SK-N-MC (cell line): ENCODE results near the gene ULK2.
"Not testable (repeated sequence)": the region's sequence is repeated elsewhere in the genome, so short reads cannot be mapped to it uniquely, and the experiment has no call there.

ENCODE experiments used
- DNase-seq: peaks from one replicate; pipeline ENCODE4 v3.0.0-alpha.2; 2011; ENCODE audit warnings: low read depth, low spot score
- H3K27ac ChIP-seq: fragments of 200-600 bp; sonication (generic); 2 replicates; pipeline ENCODE4 v1.5.1; 2016; ENCODE audit warnings: mixed run types
- H3K36me3 ChIP-seq: fragments of 200-600 bp; sonication (generic); 2 replicates; pipeline ENCODE4 v1.6.1; 2017; ENCODE audit warnings: antibody characterized with exemption, low read length, mixed read lengths; ENCODE audit not compliant: insufficient read depth
- H3K4me3 ChIP-seq: fragments of 200-600 bp; sonication (generic); 2 replicates; pipeline ENCODE4 v1.5.1; 2016
- H3K9ac ChIP-seq: fragments of 200-600 bp; sonication (generic); 2 replicates; pipeline ENCODE4 v1.8.0; 2017; ENCODE audit warnings: mixed run types, mixed read lengths; ENCODE audit not compliant: insufficient read length
- H3K9me3 ChIP-seq: fragments of 200-600 bp; sonication (generic); 2 replicates; pipeline ENCODE4 v1.6.1; 2017; ENCODE audit warnings: low read depth, mild to moderate bottlenecking, antibody characterized with exemption, low read length, moderate library complexity, mixed read lengths
- EZH2 ChIP-seq: fragments of 200-600 bp; sonication (generic); IDR thresholded peaks from one replicate; pipeline ENCODE4 v1.6.1; 2017; ENCODE audit warnings: antibody characterized with exemption
- FOXP2 ChIP-seq: optimal IDR thresholded peaks from 2 replicates; pipeline ENCODE3; 2011; ENCODE audit warnings: mild to moderate bottlenecking, moderate library complexity; ENCODE audit not compliant: insufficient read depth; ENCODE audit errors: extremely low read length, control extremely low read depth
- POLR2AphosphoS5 ChIP-seq: IDR thresholded peaks from 2 replicates; pipeline ENCODE4 v1.6.1; 2012; ENCODE audit warnings: mild to moderate bottlenecking, low read depth, low read length, borderline replicate concordance

ULK2 gene

DNA sequence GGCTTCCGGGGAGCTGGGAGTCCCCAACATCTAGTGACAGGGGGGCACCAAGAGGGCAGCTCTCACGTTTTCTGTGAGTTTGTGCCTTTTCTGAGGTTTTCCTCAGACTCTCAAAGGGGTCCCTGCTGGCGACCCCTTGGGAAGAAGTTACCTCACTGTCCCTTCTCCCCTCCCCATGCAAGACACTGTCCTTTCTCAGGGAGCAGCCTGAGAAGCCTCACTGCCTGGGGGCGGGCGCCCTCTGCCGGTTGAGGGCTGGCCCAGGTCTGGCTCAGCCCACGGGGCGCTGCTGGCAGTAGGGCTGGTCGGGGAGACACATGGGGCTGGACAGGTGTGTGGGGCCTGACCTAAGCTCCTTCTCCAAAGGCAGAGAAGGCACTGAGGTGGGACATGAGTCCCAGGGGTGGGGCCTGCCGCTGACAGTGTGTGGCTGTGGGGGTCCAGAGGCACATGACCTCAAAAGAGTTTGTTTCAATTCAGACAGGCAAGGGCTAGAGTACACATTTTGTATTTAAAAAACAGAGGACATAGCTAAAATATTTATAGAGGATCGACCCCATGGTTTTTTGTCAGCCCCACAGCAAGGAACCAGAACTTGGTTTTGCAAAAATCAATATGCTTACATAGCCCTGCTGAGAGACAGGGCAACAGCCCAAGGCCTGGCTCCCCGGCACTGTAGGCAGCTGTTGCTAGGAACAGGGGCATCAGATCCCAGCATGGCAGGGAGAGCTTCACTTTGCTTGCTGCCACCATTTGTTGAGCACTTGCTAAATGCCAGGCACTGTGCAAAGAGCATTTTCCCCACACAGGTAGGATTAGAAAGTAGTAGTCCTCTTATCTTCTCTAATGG is 101.1 kb downstream of the ULK2 start:
- no peak overlapping the region for H3K9ac ChIP-seq
- DNase-seq: no peak
- H3K36me3 ChIP-seq: no peaks in the 10 kb centered on the region
- H3K4me3 ChIP-seq: no peak overlapping the region
- H3K27ac ChIP-seq: no peak overlapping the region
- no peak for TF ChIP-seq EZH2
- no peak for TF ChIP-seq POLR2AphosphoS5
- TF ChIP-seq FOXP2: no peak
- no peaks in the 10 kb centered on the region for H3K9me3 ChIP-seq

DNA sequence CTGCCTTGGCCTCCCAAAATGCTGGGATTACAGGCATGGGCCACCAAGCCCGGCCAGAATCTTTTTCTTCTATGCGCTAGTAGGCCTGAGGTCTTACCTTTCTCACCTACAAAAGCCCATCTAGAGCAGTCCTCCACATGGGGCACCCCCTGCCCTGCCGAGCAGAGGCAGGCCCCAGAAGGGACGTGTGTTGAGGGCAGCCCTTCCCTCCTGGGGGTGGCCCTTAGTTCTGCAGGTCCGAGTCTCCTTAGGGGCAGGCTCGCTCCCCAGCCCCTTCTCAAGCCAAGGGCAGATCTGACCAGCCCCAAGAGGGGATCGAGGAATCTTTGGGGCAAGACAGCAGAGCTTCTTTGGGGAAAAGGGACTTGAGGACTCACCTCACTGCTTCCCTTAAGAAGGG is 101.7 kb downstream of the ULK2 start:
- no peaks in the 10 kb centered on the region for H3K36me3 ChIP-seq
- no peak overlapping the region for H3K4me3 ChIP-seq
- no peak overlapping the region for H3K9ac ChIP-seq
- TF ChIP-seq EZH2 (no peak), POLR2AphosphoS5 (no peak), FOXP2 (no peak)
- no peaks in the 10 kb centered on the region for H3K9me3 ChIP-seq
- no peak overlapping the region for H3K27ac ChIP-seq
- DNase-seq: no peak

DNA sequence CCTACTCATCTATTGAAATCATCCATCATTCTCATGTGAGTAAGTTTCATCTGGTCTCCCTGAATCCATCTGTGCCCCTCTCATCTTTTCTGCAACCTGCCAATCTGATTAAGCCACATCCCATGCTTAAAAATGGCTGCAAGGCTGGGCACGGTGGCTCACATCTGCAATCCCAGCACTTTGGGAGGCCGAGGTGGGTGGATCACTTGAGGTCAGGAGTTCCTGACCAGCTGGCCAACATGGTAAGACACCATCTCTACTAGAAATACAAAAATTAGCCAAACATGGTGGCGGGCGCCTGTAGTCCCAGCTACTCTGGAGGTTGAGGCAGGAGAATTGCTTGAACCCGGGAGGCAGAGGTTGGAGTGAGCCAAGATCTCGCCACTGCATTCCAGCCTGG is 103.7 kb downstream of the ULK2 start:
- not testable (repeated sequence) for H3K9me3 ChIP-seq, H3K36me3 ChIP-seq, H3K4me3 ChIP-seq, H3K9ac ChIP-seq, DNase-seq, H3K27ac ChIP-seq

DNA sequence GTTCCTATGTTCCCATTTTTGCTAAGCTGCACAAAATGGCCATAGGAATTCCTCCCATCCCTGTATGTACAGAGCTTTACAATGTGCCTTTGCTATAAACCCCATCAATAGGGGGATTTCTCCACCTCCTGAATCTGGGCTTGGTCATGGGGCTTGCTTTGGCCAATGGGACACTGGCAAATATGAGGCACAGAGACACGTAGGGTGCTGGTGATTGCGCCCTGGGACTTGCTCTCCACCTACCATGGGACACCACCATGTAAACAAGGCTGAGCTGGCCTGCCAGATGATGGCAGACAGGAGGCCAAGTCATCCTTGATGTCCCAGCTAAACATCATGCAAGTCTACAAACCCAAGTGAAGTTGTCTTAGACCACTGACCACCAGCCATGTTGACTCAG is 104.3 kb downstream of the ULK2 start:
- no peak for DNase-seq
- H3K9ac ChIP-seq: no peak overlapping the region
- TF ChIP-seq FOXP2 (no peak), POLR2AphosphoS5 (no peak), EZH2 (no peak)
- H3K27ac ChIP-seq: no peak overlapping the region
- no peaks in the 10 kb centered on the region for H3K9me3 ChIP-seq
- H3K36me3 ChIP-seq: no peaks in the 10 kb centered on the region
- H3K4me3 ChIP-seq: no peak overlapping the region

DNA sequence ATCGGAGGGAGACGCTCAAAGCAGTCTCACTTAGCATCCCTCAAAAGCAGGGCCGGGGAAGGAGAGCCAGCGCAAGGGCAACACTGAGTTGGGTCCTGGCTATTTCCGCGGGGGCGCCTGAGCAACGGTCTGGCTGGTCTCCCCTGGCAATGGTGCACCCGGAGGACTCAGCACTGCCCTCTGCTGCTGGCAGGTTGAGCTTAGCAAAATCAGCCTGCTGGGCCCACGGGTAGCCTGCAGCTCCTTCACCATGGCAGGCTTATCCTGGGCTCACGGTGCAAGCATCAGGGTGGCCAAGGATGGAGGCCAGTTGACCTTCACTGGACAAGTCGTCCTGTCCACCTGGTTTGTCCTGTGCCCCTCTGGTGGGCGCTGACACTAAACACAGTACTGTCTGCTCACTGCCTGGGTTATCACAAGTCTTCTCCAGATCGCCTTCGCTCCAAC is 105.2 kb downstream of the ULK2 start:
- H3K36me3 ChIP-seq: no peaks in the 10 kb centered on the region
- no peak for TF ChIP-seq EZH2
- TF ChIP-seq POLR2AphosphoS5: no peak
- no peak for TF ChIP-seq FOXP2
- H3K9ac ChIP-seq: no peak overlapping the region
- no peak for DNase-seq
- H3K27ac ChIP-seq: no peak overlapping the region
- no peaks in the 10 kb centered on the region for H3K9me3 ChIP-seq
- H3K4me3 ChIP-seq: no peak overlapping the region

DNA sequence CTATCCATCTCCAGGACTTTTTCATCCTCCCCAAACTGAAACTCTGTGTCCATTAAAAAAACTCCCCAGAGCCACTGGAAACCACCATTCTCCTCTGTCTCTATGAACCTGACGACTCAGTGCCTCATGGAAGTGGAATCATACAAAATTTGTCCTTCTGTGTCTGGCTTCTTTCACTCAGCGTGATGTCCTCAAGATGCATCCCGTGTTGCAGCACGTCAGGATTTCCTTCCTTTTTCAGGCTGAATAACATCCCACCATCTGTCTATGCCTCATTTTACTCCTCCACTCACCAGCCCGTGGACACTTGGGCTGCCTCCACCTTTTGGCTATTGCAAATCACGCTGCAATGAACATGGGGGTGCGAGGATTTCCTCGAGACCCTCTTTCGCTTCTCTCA is 107.0 kb downstream of the ULK2 start:
- TF ChIP-seq POLR2AphosphoS5 (no peak), EZH2 (no peak), FOXP2 (no peak)
- Histone ChIP-seq H3K9ac (no peak overlapping the region), H3K9me3 (no peaks in the 10 kb centered on the region), H3K36me3 (no peaks in the 10 kb centered on the region), H3K27ac (no peak overlapping the region), H3K4me3 (no peak overlapping the region)
- DNase-seq: no peak

DNA sequence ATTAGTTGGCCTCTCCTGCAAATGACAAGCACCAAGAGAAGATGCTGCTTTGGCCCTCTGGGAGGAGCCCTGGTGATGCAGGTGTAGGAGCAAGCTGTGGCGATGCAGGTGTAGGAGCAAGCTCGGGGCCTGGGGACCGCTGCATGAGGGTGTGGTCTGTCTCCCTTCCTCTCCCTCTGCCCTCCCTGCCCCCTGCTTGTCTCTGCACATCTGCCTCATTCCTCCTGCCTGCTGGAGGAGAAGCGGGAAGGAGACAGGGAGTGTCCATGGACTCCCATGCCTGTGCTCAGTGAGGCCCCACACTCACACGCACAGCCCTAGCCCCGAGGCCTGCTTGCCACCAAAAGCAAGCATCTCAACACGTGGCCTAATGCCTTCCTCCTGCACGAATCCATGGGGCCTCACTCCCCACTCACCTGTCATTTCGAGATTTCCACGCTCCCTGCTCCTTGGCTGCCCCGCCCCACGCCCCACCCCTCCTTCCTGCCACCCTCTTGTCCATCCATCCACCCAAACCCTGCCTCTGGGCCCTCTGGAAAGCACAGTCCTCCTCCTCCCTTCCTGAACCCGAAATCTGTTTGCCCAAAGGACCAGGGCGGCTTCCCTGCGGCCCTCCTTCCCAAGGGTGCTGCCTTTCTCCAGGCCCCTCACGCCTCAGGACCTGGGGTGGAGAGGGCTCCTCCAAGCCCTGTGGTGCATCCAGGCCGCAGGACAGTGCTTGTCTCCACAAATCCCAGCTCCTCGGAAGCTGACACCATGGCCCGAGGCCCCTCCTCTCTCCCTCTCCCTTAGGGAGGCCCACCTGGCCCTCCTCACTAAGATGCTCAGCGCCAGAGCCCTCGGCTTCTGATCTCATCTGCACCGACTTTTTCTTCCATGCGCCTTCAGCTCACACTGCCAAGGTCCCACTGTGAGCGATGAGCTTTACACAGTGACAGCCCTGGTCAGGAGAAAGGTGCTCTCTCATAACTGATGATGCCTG is 107.9 kb downstream of the ULK2 start:
- Histone ChIP-seq H3K27ac (no peak overlapping the region), H3K36me3 (no peaks in the 10 kb centered on the region), H3K4me3 (no peak overlapping the region), H3K9ac (no peak overlapping the region), H3K9me3 (no peaks in the 10 kb centered on the region)
- TF ChIP-seq FOXP2 (no peak), POLR2AphosphoS5 (no peak), EZH2 (no peak)
- no peak for DNase-seq

DNA sequence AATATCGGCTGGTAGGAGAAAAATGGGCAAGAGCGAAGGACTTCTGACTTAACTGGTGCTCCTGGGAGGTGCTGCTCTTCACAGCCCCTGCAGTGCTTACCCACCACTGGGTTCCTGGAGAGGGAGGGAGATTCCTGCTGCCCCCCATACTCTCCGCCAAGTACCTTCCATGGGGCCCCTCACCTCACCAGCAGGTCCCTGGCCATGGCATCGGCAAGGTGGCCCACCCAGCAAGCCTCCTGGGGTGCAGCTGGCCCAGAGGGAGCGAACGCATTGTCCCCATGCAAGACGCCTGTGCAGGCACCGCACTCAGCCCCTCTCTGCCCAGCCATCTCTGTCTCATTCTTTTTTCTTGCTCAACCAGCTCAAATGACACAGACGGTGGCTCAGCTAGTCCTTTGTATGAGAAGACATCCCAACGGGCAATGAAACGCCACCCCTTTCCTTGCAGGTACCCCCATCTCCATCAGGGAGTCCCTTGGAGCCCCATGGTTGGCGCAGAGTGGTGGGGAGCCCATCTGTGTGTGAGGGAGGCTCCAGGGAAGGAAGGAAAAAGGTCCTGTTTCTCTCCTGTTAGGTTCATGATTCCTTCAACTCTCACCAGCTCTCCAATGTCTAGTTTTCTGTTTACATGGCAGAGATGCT is 110.1 kb downstream of the ULK2 start:
- Histone ChIP-seq H3K27ac (no peak overlapping the region), H3K9me3 (no peaks in the 10 kb centered on the region), H3K9ac (no peak overlapping the region), H3K36me3 (no peaks in the 10 kb centered on the region), H3K4me3 (no peak overlapping the region)
- no peak for DNase-seq
- no peak for TF ChIP-seq EZH2
- no peak for TF ChIP-seq POLR2AphosphoS5
- no peak for TF ChIP-seq FOXP2
